ENCODE data around the gene PCDHB3.

GRCh38 chr5:141135030-141135717 lies 34.9 kb downstream of the PCDHB3 start, which contains the start of gene PCDHB5:
- TF ChIP-seq CTCF (IDR thresholded peaks at IDR 0.05) (peak in 1 of 3 donors; percentile 22), POLR2A (IDR thresholded peaks at IDR 0.05) (no peak), POLR2AphosphoS5 (IDR thresholded peaks at IDR 0.05) (no peak)
